Common myeloid progenitor, CD34-positive (primary cell): ENCODE measurements around the gene SLC2A1.
A peak's percentile ranks its signal among the peaks of the same experiment; 100 is the strongest.
"Not testable (repeated sequence)": the region's sequence is repeated elsewhere in the genome, so short reads cannot be mapped to it uniquely, and the experiment has no call there.

Experiments
- CTCF ChIA-PET: fragments of 350-600 bp; sonication (Branson Sonifier 250); formaldehyde crosslinking; loops from one replicate; lab custom pipeline; 2021; ENCODE audit warnings: antibody characterized with exemption; lab: Charles Lee
- POLR2A ChIA-PET: fragments of 350-600 bp; sonication (Branson Sonifier 250); formaldehyde crosslinking; loops from one replicate; lab custom pipeline; 2021; ENCODE audit warnings: antibody characterized with exemption; lab: Charles Lee
- DNase-seq, 3 donors: peaks; one replicate each; pipeline versions ENCODE4 v3.0.0 to v3.0.0-alpha.2; 2013
- H3K27ac ChIP-seq, 2 experiments: 1 replicate in 1 of 2; 2 replicates in 1 of 2; pipeline ENCODE4 v1.7.0; 2013; ENCODE audit warnings: inconsistent platforms in 2 of 2, low read length in 2 of 2, mild to moderate bottlenecking in 2 of 2, low read depth in 1 of 2, moderate library complexity in 1 of 2; ENCODE audit not compliant: severe bottlenecking in 2 of 2, insufficient read depth in 1 of 2, poor library complexity in 1 of 2
- H3K27me3 ChIP-seq, 5 experiments: replicated peaks in 2 of 5; 1 replicate in 3 of 5; 2 replicates in 2 of 5; pipeline versions ENCODE4 v1.6.1 to v1.7.0; 2013; ENCODE audit warnings: low read length in 4 of 5, mild to moderate bottlenecking in 2 of 5, moderate library complexity in 2 of 5, inconsistent platforms in 1 of 5; ENCODE audit not compliant: insufficient read depth in 5 of 5, control insufficient read depth in 4 of 5
- H3K36me3 ChIP-seq, 4 experiments: 1 replicate in 2 of 4; 2 replicates in 2 of 4; pipeline versions ENCODE4 v1.6.1 to v1.7.0; 2013; ENCODE audit warnings: low read length in 3 of 4, control low read depth in 1 of 4, mild to moderate bottlenecking in 1 of 4; ENCODE audit not compliant: control insufficient read depth in 4 of 4, insufficient read depth in 4 of 4
- H3K4me1 ChIP-seq, 4 experiments: 1 replicate in 3 of 4; 2 replicates in 1 of 4; pipeline versions ENCODE4 v1.6.1 to v1.7.1; 2013; ENCODE audit warnings: low read length in 3 of 4, mild to moderate bottlenecking in 3 of 4, control low read depth in 1 of 4, inconsistent platforms in 1 of 4, moderate library complexity in 1 of 4; ENCODE audit not compliant: control insufficient read depth in 4 of 4, insufficient read depth in 4 of 4; ENCODE audit errors: control extremely low read depth in 1 of 4
- H3K4me3 ChIP-seq, 7 experiments: 1 replicate in 4 of 7; 2 replicates in 3 of 7; pipeline versions ENCODE4 v1.5.1 to v1.7.0; 2013; ENCODE audit warnings: mild to moderate bottlenecking in 7 of 7, low read length in 6 of 7, moderate library complexity in 6 of 7, inconsistent platforms in 2 of 7, low read depth in 2 of 7, control low read depth in 1 of 7; ENCODE audit not compliant: insufficient read depth in 4 of 7, control insufficient read depth in 1 of 7; ENCODE audit errors: extremely low read depth in 1 of 7
- H3K9me3 ChIP-seq, 5 experiments: 1 replicate in 4 of 5; 2 replicates in 1 of 5; pipeline versions ENCODE4 v1.6.1 to v1.7.1; 2013; ENCODE audit warnings: low read length in 4 of 5, mild to moderate bottlenecking in 2 of 5, inconsistent platforms in 1 of 5, low read depth in 1 of 5, moderate library complexity in 1 of 5; ENCODE audit not compliant: control insufficient read depth in 4 of 5, insufficient read depth in 2 of 5; ENCODE audit errors: control extremely low read depth in 1 of 5
- WGBS: methylation state at CpG from one replicate; pipeline ENCODE4 v1.1.5; 2013; ENCODE audit not compliant: insufficient coverage; 5-methylcytosine and 5-hydroxymethylcytosine counted together

SLC2A1 gene

GRCh38 chr1:42921769-42922168 is 36.9 kb downstream of the SLC2A1 start:
- Histone ChIP-seq H3K27me3 (no peaks in the 10 kb centered on the region), H3K9me3 (no peaks in the 10 kb centered on the region), H3K27ac (no peak overlapping the region), H3K4me3 (no peak overlapping the region), H3K36me3 (peaks cover 0 to 15% (median 3%) of the 10 kb centered on the region in 4 experiments), H3K4me1 (peaks cover 4 to 21% (median 14%) of the 10 kb centered on the region in 4 experiments)
- 93% methylated on average over 3 of the region's 4 CpGs for WGBS
- DNase-seq, result no peak
- POLR2A ChIA-PET, result no interaction called here
- CTCF ChIA-PET, result interaction anchor here (0.8 to 19.7 kb wide), 7 partner anchors 9 to 150 kb away, joined by 3 to 406 read pairs (median 3); no protein-coding TSS in a partner anchor

- POLR2A ChIA-PET, DNase-seq, H3K27ac ChIP-seq, H3K27me3 ChIP-seq, H3K36me3 ChIP-seq, H3K9me3 ChIP-seq, H3K4me3 ChIP-seq: not testable (repeated sequence)
- CTCF ChIA-PET, result interaction anchor here (0.7 to 19.7 kb wide), 3 partner anchors 96 to 165 kb away, joined by 3 to 406 read pairs (median 4); no protein-coding TSS in a partner anchor
- peaks cover 0 to 15% (median 11%) of the 10 kb centered on the region in 4 experiments for H3K4me1 ChIP-seq
- WGBS, result 95% methylated on average over 4 of the region's 5 CpGs
Measured at GRCh38 chr1:42919651-42920050, 39.0 kb downstream of the SLC2A1 start.

- 98% methylated on average over 13 of the region's 15 CpGs for WGBS
- no peak for DNase-seq
- Histone ChIP-seq H3K27me3 (no peaks in the 10 kb centered on the region), H3K4me3 (no peak overlapping the region), H3K4me1 (peaks cover 0 to 12% (median 4%) of the 10 kb centered on the region in 4 experiments), H3K36me3 (no peaks in the 10 kb centered on the region), H3K27ac (no peak overlapping the region), H3K9me3 (peaks cover 0 to 12% (median 0%) of the 10 kb centered on the region in 5 experiments)
- ChIA-PET POLR2A (no interaction called here), CTCF (interaction anchor here (1.6 to 19.7 kb wide), 2 partner anchors 21 to 155 kb away, joined by 5 to 406 read pairs; no protein-coding TSS in a partner anchor)
Measured at GRCh38 chr1:42917241-42917495, 41.5 kb downstream of the SLC2A1 start.

GRCh38 chr1:42915456-42915855 is 43.2 kb downstream of the SLC2A1 start:
- ChIA-PET CTCF (interaction anchor here (1.1 to 19.7 kb wide), 7 partner anchors 15 to 157 kb away, joined by 3 to 406 read pairs (median 3); no protein-coding TSS in a partner anchor), POLR2A (interaction anchor here (1.4 kb wide), 1 partner anchor 158 kb away, joined by 3 read pairs; no protein-coding TSS in a partner anchor)
- Histone ChIP-seq H3K27me3 (no peaks in the 10 kb centered on the region), H3K4me1 (peaks cover 0 to 12% (median 4%) of the 10 kb centered on the region in 4 experiments), H3K27ac (no peak overlapping the region), H3K36me3 (no peaks in the 10 kb centered on the region), H3K4me3 (no peak overlapping the region), H3K9me3 (peaks cover 0 to 12% (median 0%) of the 10 kb centered on the region in 5 experiments)
- no peak for DNase-seq
- no CpG with 5 or more reads among the region's 3 CpGs for WGBS

GRCh38 chr1:42914092-42914627 is 44.5 kb downstream of the SLC2A1 start:
- ChIA-PET POLR2A (no interaction called here), CTCF (interaction anchor here (0.7 to 19.7 kb wide), 13 partner anchors 8 to 177 kb away, joined by 3 to 406 read pairs (median 4); no protein-coding TSS in a partner anchor)
- H3K9me3 ChIP-seq, result peaks cover 0 to 12% (median 0%) of the 10 kb centered on the region in 5 experiments
- DNase-seq, result no peak
- WGBS, result no CpG with 5 or more reads among the region's 2 CpGs
- no peak overlapping the region for H3K27ac ChIP-seq
- peaks cover 0 to 12% (median 4%) of the 10 kb centered on the region in 4 experiments for H3K4me1 ChIP-seq
- no peak overlapping the region for H3K4me3 ChIP-seq
- H3K27me3 ChIP-seq, result no peaks in the 10 kb centered on the region
- no peaks in the 10 kb centered on the region for H3K36me3 ChIP-seq

- CTCF ChIA-PET, result interaction anchor here (0.7 to 19.7 kb wide), 22 partner anchors 9 to 178 kb away, joined by 3 to 406 read pairs (median 4); partner anchors contain the start of genes C1orf50 and P3H1
- Histone ChIP-seq H3K9me3 (peaks cover 0 to 12% (median 0%) of the 10 kb centered on the region in 5 experiments), H3K4me3 (no peak overlapping the region), H3K27me3 (no peaks in the 10 kb centered on the region), H3K36me3 (no peaks in the 10 kb centered on the region), H3K27ac (no peak overlapping the region), H3K4me1 (peaks cover 0 to 12% (median 4%) of the 10 kb centered on the region in 4 experiments)
- WGBS, result 90% methylated on average over 4 of the region's 5 CpGs
- peak; percentile 85 to 92 (median 85) for DNase-seq
- POLR2A ChIA-PET, result no interaction called here
Measured at GRCh38 chr1:42913426-42914091, 45.1 kb downstream of the SLC2A1 start.

- ChIA-PET CTCF (interaction anchor here (19.7 kb wide), 1 partner anchor 161 kb away, joined by 406 read pairs; no protein-coding TSS in a partner anchor), POLR2A (no interaction called here)
- peaks cover 0 to 12% (median 0%) of the 10 kb centered on the region in 5 experiments for H3K9me3 ChIP-seq
- no peaks in the 10 kb centered on the region for H3K36me3 ChIP-seq
- H3K4me3 ChIP-seq, result no peak overlapping the region
- peaks cover 0 to 12% (median 4%) of the 10 kb centered on the region in 4 experiments for H3K4me1 ChIP-seq
- no peak overlapping the region for H3K27ac ChIP-seq
- no peaks in the 10 kb centered on the region for H3K27me3 ChIP-seq
- DNase-seq, result no peak
Measured at GRCh38 chr1:42910985-42911384, 47.7 kb downstream of the SLC2A1 start.
